ENCODE results near the gene UNC13C. TPM values are rescaled to one million over a fixed set of nuclear protein-coding genes. Genes with fewer than 3 reads are reported as not detected.

The UNC13C gene
- total and polyA plus RNA-seq, 2 donors (not counting 3 experiments of a cell fraction or from before 2014, with no cell fraction given) = not detected

GRCh38 chr15:54410481-54410880 is 432.2 kb downstream of the UNC13C start:
- ChIA-PET POLR2A (no interaction called here), CTCF (no interaction called here)
- Histone ChIP-seq H3K27me3 (ENCODE audit: control insufficient read depth in 2 of 2, insufficient read depth in 2 of 2, low read length in 2 of 2) (no peaks in the 10 kb centered on the region), H3K9me3 (replicated peaks; ENCODE audit: control insufficient read depth, insufficient read depth, low read length) (no peaks in the 10 kb centered on the region), H3K4me1 (ENCODE audit: control insufficient read depth, extremely low read depth, insufficient read depth, low read length) (no peaks in the 10 kb centered on the region), H3K79me2 (ENCODE audit: control insufficient read depth, insufficient read depth, low read length) (no peaks in the 10 kb centered on the region), H3K9ac (replicated peaks; ENCODE audit: extremely low read depth, insufficient read depth, low read length) (no peak overlapping the region), H3K36me3 (ENCODE audit: control insufficient read depth in 2 of 2, extremely low read depth in 1 of 2, insufficient read depth in 2 of 2, low read length in 2 of 2) (no peaks in the 10 kb centered on the region), H4K20me1 (replicated peaks; ENCODE audit: control insufficient read depth, extremely low read depth, insufficient read depth, low read length) (no peaks in the 10 kb centered on the region), H2AFZ (ENCODE audit: low read depth, low read length) (no peak overlapping the region), H3K9me1 (replicated peaks; ENCODE audit: control insufficient read depth, extremely low read depth, insufficient read depth, low read length) (no peaks in the 10 kb centered on the region), H3K4me3 (replicated peaks in 1 of 3; ENCODE audit: insufficient read depth in 1 of 3, low read depth in 1 of 3, low read length in 3 of 3) (no peak overlapping the region), H3K4me2 (ENCODE audit: insufficient read depth, low read length) (no peak overlapping the region), H3K27ac (ENCODE audit: insufficient read depth, low read depth, low read length) (no peak overlapping the region)
- TF ChIP-seq POLR2AphosphoS5 (IDR thresholded peaks at IDR 0.05; ENCODE audit: insufficient read depth, low read depth, low read length) (no peak), FOS (IDR thresholded peaks at IDR 0.05; ENCODE audit: borderline replicate concordance, insufficient read depth, low read length) (no peak), POLR2A (IDR thresholded peaks at IDR 0.05; ENCODE audit: low read depth, low read length) (no peak), CTCF (IDR thresholded peaks at IDR 0.05; ENCODE audit: extremely low read depth in 1 of 2, insufficient read depth in 1 of 2, low read depth in 1 of 2, low read length in 2 of 2) (no peak), EZH2 (IDR thresholded peaks at IDR 0.05; ENCODE audit: borderline replicate concordance, low read depth, low read length, severe bottlenecking) (no peak), GATA2 (IDR thresholded peaks at IDR 0.05; ENCODE audit: insufficient read depth, insufficient read length, low read depth, low read length) (no peak), MAX (IDR thresholded peaks at IDR 0.05; ENCODE audit: insufficient read depth, insufficient read length) (no peak), JUN (IDR thresholded peaks at IDR 0.05; ENCODE audit: borderline replicate concordance, insufficient read depth, insufficient read length, low read depth) (no peak), MYC (IDR thresholded peaks at IDR 0.05; ENCODE audit: low read depth, low read length) (no peak)
- intact Hi-C loops (cut with micrococcal nuclease) = no loop called here
- DNase-seq (ENCODE audit: low read depth, low spot score) (no peak), FAIRE-seq (no peak)
- dilution Hi-C loops (cut with MboI; ENCODE audit: extremely low pct_ligation_motif_present, low sequenced_read_pairs) = no loop called here
- no TSS peak for BruUV-seq (replicated peaks)

Data from endothelial cell of umbilical vein (primary cell).